H1 (cell line): ENCODE data around the gene PXMP4. TPM values are rescaled to one million over a fixed set of nuclear protein-coding genes. Genes with fewer than 3 reads are reported as not detected.

ENCODE experiments used
- CTCF ChIA-PET: fragments of 300-600 bp; sonication (Branson Sonifier 250); formaldehyde crosslinking; loops from one replicate; lab custom pipeline; 2021; ENCODE audit not compliant: partially characterized antibody; lab: Charles Lee
- POLR2A ChIA-PET: fragments of 300-600 bp; sonication (Branson Sonifier 250); formaldehyde crosslinking; loops from one replicate; lab custom pipeline; 2021; ENCODE audit warnings: inconsistent platforms; ENCODE audit not compliant: partially characterized antibody; lab: Charles Lee
- DNase-seq, 2 experiments: peaks; one replicate each; pipeline versions ENCODE4 v3.0.0 to v3.0.0-alpha.2; 2010 to 2022; ENCODE audit warnings: low spot score in 2 of 2, low read depth in 1 of 2, mixed read lengths in 1 of 2
- FAIRE-seq: peaks from 2 replicates; lab custom pipeline; 2011; peaks lifted over from hg19 to GRCh38; lab: Jason Lieb, UNC
- H2AFZ ChIP-seq: 2 replicates; pipeline ENCODE4 v1.8.1; 2012; ENCODE audit warnings: low read length, inconsistent platforms
- H2AK5ac ChIP-seq: 2 replicates; pipeline ENCODE4 v1.6.1; 2013; ENCODE audit warnings: low read depth, low read length
- H2BK120ac ChIP-seq: replicated peaks from 2 replicates; pipeline ENCODE3; 2013; ENCODE audit warnings: low read depth, low read length, inconsistent platforms
- H2BK12ac ChIP-seq: 2 replicates; pipeline ENCODE4 v1.6.1; 2013; ENCODE audit warnings: low read depth, low read length
- H2BK15ac ChIP-seq: 2 replicates; pipeline ENCODE4 v1.6.1; 2013; ENCODE audit warnings: low read length
- H2BK20ac ChIP-seq: 2 replicates; pipeline ENCODE4 v1.6.1; 2013; ENCODE audit warnings: low read length
- H2BK5ac ChIP-seq: 2 replicates; pipeline ENCODE4 v1.6.1; 2013; ENCODE audit warnings: low read depth, low read length
- H3K14ac ChIP-seq: 2 replicates; pipeline ENCODE4 v1.6.1; 2013; ENCODE audit warnings: inconsistent platforms; ENCODE audit not compliant: insufficient read length
- H3K18ac ChIP-seq: 2 replicates; pipeline ENCODE4 v1.6.1; 2013; ENCODE audit warnings: low read length; ENCODE audit errors: extremely low read depth
- H3K23ac ChIP-seq: 2 replicates; pipeline ENCODE4 v1.6.1; 2013; ENCODE audit warnings: inconsistent platforms; ENCODE audit not compliant: insufficient read length
- H3K23me2 ChIP-seq: 2 replicates; pipeline ENCODE4 v1.6.1; 2013; ENCODE audit warnings: low read depth, low read length
- H3K27ac ChIP-seq: 2 replicates; pipeline ENCODE4 v1.6.1; 2011; ENCODE audit warnings: low read depth, low read length, inconsistent platforms
- H3K27me3 ChIP-seq, 4 experiments: replicated peaks in 1 of 4; 1 replicate in 1 of 4; 2 replicates in 3 of 4; pipeline versions ENCODE4 v1.6.1 to v1.8.1; 2011 to 2013; ENCODE audit warnings: low read length in 3 of 4, mild to moderate bottlenecking in 3 of 4, inconsistent platforms in 2 of 4, mixed read lengths in 2 of 4, moderate library complexity in 1 of 4; ENCODE audit not compliant: control insufficient read depth in 3 of 4, insufficient read depth in 3 of 4; ENCODE audit errors: extremely low read depth in 1 of 4
- H3K36me3 ChIP-seq, 4 experiments: 2 replicates each; pipeline versions ENCODE4 v1.6.1 to v1.8.1; 2011 to 2013; ENCODE audit warnings: mild to moderate bottlenecking in 4 of 4, low read length in 3 of 4, moderate library complexity in 2 of 4, control low read depth in 1 of 4, inconsistent platforms in 1 of 4; ENCODE audit not compliant: insufficient read depth in 4 of 4, control insufficient read depth in 2 of 4
- H3K4ac ChIP-seq: replicated peaks from 2 replicates; pipeline ENCODE3; 2013; ENCODE audit warnings: low read length, low read depth, mixed read lengths, inconsistent platforms; ENCODE audit not compliant: insufficient read length
- H3K4me1 ChIP-seq, 4 experiments: replicated peaks in 1 of 4; 1 replicate in 1 of 4; 2 replicates in 3 of 4; pipeline versions ENCODE4 v1.6.1 to v1.8.1; 2011 to 2013; ENCODE audit warnings: low read length in 3 of 4, inconsistent platforms in 2 of 4, mixed read lengths in 1 of 4; ENCODE audit not compliant: insufficient read depth in 4 of 4, control insufficient read depth in 3 of 4
- H3K4me2 ChIP-seq, 2 experiments: 2 replicates each; pipeline versions ENCODE4 v1.6.1 to v1.8.1; 2011 to 2013; ENCODE audit warnings: low read depth in 2 of 2, low read length in 2 of 2, control low read depth in 1 of 2, inconsistent platforms in 1 of 2, mild to moderate bottlenecking in 1 of 2; ENCODE audit not compliant: insufficient read depth in 1 of 2
- H3K4me3 ChIP-seq, 4 experiments: fragments of 200-600, 300-600 bp in 1 of 4; sonication (generic), shearing (Covaris generic), sonication (Bioruptor Twin) in 1 of 4; 2 replicates each; pipeline versions ENCODE4 v1.5.1 to v1.8.1; 2011 to 2016; ENCODE audit warnings: low read length in 4 of 4, low read depth in 3 of 4, control low read depth in 2 of 4, inconsistent platforms in 2 of 4, mild to moderate bottlenecking in 2 of 4, mixed read lengths in 1 of 4, moderate library complexity in 1 of 4; ENCODE audit not compliant: insufficient read depth in 2 of 4; ENCODE audit errors: extremely low read depth in 1 of 4
- H3K56ac ChIP-seq: replicated peaks from 2 replicates; pipeline ENCODE3; 2013; ENCODE audit warnings: low read depth, mild to moderate bottlenecking, mixed read lengths, low read length, inconsistent platforms; ENCODE audit not compliant: insufficient read length
- H3K79me1 ChIP-seq: 2 replicates; pipeline ENCODE4 v1.6.1; 2013; ENCODE audit warnings: low read depth, low read length, control low read depth
- H3K79me2 ChIP-seq, 2 experiments: 2 replicates each; pipeline versions ENCODE4 v1.6.1 to v1.8.1; 2012 to 2013; ENCODE audit warnings: low read length in 2 of 2, mild to moderate bottlenecking in 2 of 2, inconsistent platforms in 1 of 2; ENCODE audit not compliant: insufficient read depth in 2 of 2, control insufficient read depth in 1 of 2
- H3K9ac ChIP-seq, 4 experiments: replicated peaks in 1 of 4; 1 replicate in 1 of 4; 2 replicates in 3 of 4; pipeline versions ENCODE4 v1.6.1 to v1.8.1; 2011 to 2013; ENCODE audit warnings: low read depth in 3 of 4, low read length in 3 of 4, control low read depth in 2 of 4, mild to moderate bottlenecking in 2 of 4, moderate library complexity in 2 of 4, inconsistent platforms in 1 of 4; ENCODE audit errors: extremely low read depth in 1 of 4
- H3K9me3 ChIP-seq, 2 experiments: 2 replicates each; pipeline versions ENCODE4 v1.6.1 to v1.8.1; 2012 to 2013; ENCODE audit warnings: mild to moderate bottlenecking in 2 of 2, moderate library complexity in 2 of 2, control low read depth in 1 of 2, inconsistent platforms in 1 of 2, low read depth in 1 of 2, low read length in 1 of 2, mixed read lengths in 1 of 2; ENCODE audit not compliant: insufficient read depth in 2 of 2
- H4K20me1 ChIP-seq, 2 experiments: replicated peaks in 1 of 2; 2 replicates each; pipeline versions ENCODE3 to v1.8.1; 2011 to 2013; ENCODE audit warnings: inconsistent platforms in 2 of 2, low read length in 2 of 2, mild to moderate bottlenecking in 1 of 2; ENCODE audit not compliant: insufficient read depth in 2 of 2, control insufficient read depth in 1 of 2
- H4K5ac ChIP-seq: 2 replicates; pipeline ENCODE4 v1.6.1; 2013; ENCODE audit warnings: low read length, low read depth, mixed read lengths, inconsistent platforms; ENCODE audit not compliant: insufficient read length
- H4K8ac ChIP-seq: 2 replicates; pipeline ENCODE4 v1.8.0; 2013; ENCODE audit warnings: mild to moderate bottlenecking, moderate library complexity, low read length, inconsistent platforms; ENCODE audit not compliant: insufficient read depth; ENCODE audit errors: extremely low read depth
- H4K91ac ChIP-seq: replicated peaks from 2 replicates; pipeline ENCODE3; 2013; ENCODE audit warnings: low read length, mixed read lengths, inconsistent platforms; ENCODE audit not compliant: insufficient read length
- ASH2L ChIP-seq: fragments of 200-600, 300-600 bp; sonication (generic); IDR thresholded peaks from one replicate; pipeline ENCODE4 v1.7.1; 2017; ENCODE audit warnings: low read length
- CHD2 ChIP-seq: IDR thresholded peaks from 2 replicates; pipeline ENCODE4 v1.6.1; 2012; ENCODE audit warnings: low read length, improper control_type of control experiment
- WGBS, 2 experiments: shearing (Covaris generic) in 1 of 2; methylation state at CpG; one replicate each; pipeline versions ENCODE4 v1.1.6 to v1.1.7; 2013 to 2015; ENCODE audit warnings: low lambda C conversion rate in 2 of 2, mixed read lengths in 2 of 2, inconsistent platforms in 1 of 2, low coverage in 1 of 2, missing lambda C conversion rate in 1 of 2; ENCODE audit not compliant: insufficient replicate concordance in 2 of 2, insufficient coverage in 1 of 2, insufficient read length in 1 of 2; ENCODE audit errors: extremely low coverage in 1 of 2, missing lambda C conversion rate in 1 of 2; 5-methylcytosine and 5-hydroxymethylcytosine counted together
- polyA plus RNA-seq, 7 experiments: library from polyadenylated mRNA; depleted of rRNA in 3 of 7; stranded (reverse) in 5 of 7; unstranded in 2 of 7; fragments of >200 nt in 5 of 7; fragments of 200-250 nt in 2 of 7; gene quantifications; 1 replicate in 5 of 7; 2 replicates in 1 of 7; 4 replicates in 1 of 7; pipeline versions ENCODE4 v1.2.1 to v1.2.3, GENCODE V29; 2011 to 2013; ENCODE audit warnings: missing spikeins in 2 of 7, mixed read lengths in 2 of 7
- total RNA-seq: library from RNA; stranded (reverse); fragmentation: NEBNext Ultra II Directional; extraction: Animal tissue kit (Norgen Biotek cat#: 25700); gene quantifications from 2 replicates; pipeline ENCODE4 v1.2.1, GENCODE V29; 2021

Gene PXMP4
- total and polyA plus RNA-seq, 2 of the 8 experiments (the other 6 are each of a cell fraction or from before 2014, with no cell fraction given), result 3.3 to 3.4 TPM

- H4K20me1 ChIP-seq, result no peaks in the 10 kb centered on the region
- no peak overlapping the region for H4K8ac ChIP-seq
- H3K9ac ChIP-seq, result no peak overlapping the region; a peak in 1 of 7 replicates
- no peak overlapping the region for H2BK120ac ChIP-seq
- no peak overlapping the region; a peak in 2 of 8 replicates for H3K4me3 ChIP-seq
- peaks cover 6% of the 10 kb centered on the region; the same call in 1 of the 2 replicates for H3K23me2 ChIP-seq
- no peak overlapping the region for H3K27ac ChIP-seq
- DNase-seq, result peak in 1 of 2 experiments; percentile 46
- no peaks in the 10 kb centered on the region for H3K27me3 ChIP-seq
- no peaks in the 10 kb centered on the region for H3K79me1 ChIP-seq
- no peak overlapping the region for H4K5ac ChIP-seq
- peak overlapping the region in 1 of 2 experiments; percentile 72; a peak in 2 of 4 replicates for H3K4me2 ChIP-seq
- H3K36me3 ChIP-seq, result no peaks in the 10 kb centered on the region; a peak in 1 of 8 replicates
- H3K14ac ChIP-seq, result no peak overlapping the region
- no peak overlapping the region for H4K91ac ChIP-seq
- H3K79me2 ChIP-seq, result no peaks in the 10 kb centered on the region
- peak overlapping the region; percentile 29; the same call in 1 of the 2 replicates for H2BK20ac ChIP-seq
- H3K4ac ChIP-seq, result no peak overlapping the region
- H3K18ac ChIP-seq, result peak overlapping the region; percentile 55
- ChIA-PET POLR2A (interaction anchor here (1.2 to 1.5 kb wide), 2 partner anchors 9 to 31 kb away, joined by 4 to 6 read pairs; partner anchors contain the start of gene PXMP4), CTCF (no interaction called here)
- 84% methylated on average over 14 of the region's 14 CpGs; no CpG with 5 or more reads in 1 of the 2 experiments for WGBS, 2 experiments
- peaks cover 4 to 9% (median 6%) of the 10 kb centered on the region in 4 experiments for H3K4me1 ChIP-seq
- no peak for FAIRE-seq
- peak overlapping the region; percentile 25; the same call in 1 of the 2 replicates for H2BK15ac ChIP-seq
- peak overlapping the region; percentile 80 for H2BK12ac ChIP-seq
- H3K56ac ChIP-seq, result no peak overlapping the region
- 0 out of 2 replicates have a peak overlapping the region, but pooled peaks have one; percentile 24 for H2AK5ac ChIP-seq
- no peaks in the 10 kb centered on the region for H3K9me3 ChIP-seq
- TF ChIP-seq ASH2L (peak; percentile 3), CHD2 (no peak)
- H2AFZ ChIP-seq, result no peak overlapping the region
- no peak overlapping the region for H3K23ac ChIP-seq
- peak overlapping the region; percentile 77 for H2BK5ac ChIP-seq
Observed at GRCh38 chr20:33710681-33711445, 9.2 kb downstream of the PXMP4 start.
